Stimulated activated CD4-positive, alpha-beta T cell treated with anti-CD3 and anti-CD28 coated beads, Interleukin-15, amount 100 ng/mL, for 1 hour (primary cell): ENCODE data around the gene ZNF708.
"Not testable (repeated sequence)": the region's sequence is repeated elsewhere in the genome, so short reads cannot be mapped to it uniquely, and the experiment has no call there.

Source experiments
- DNase-seq, 2 donors: peaks; one replicate each; pipeline ENCODE4 v3.0.0-alpha.2; 2020; ENCODE audit warnings: low read depth in 1 of 2, low spot score in 1 of 2

ZNF708 gene

GRCh38 chr19:21328885-21329605, at the start of gene ZNF708:
ZNF708 (minus strand) TSS chr19:21329410; CDS start chr19:21329212, 198 bp downstream.
- peak; percentile 37 to 47 for DNase-seq

- DNase-seq, result no peak
Measured at GRCh38 chr19:21362291-21362690, 33.1 kb upstream of the ZNF708 start.

DNA sequence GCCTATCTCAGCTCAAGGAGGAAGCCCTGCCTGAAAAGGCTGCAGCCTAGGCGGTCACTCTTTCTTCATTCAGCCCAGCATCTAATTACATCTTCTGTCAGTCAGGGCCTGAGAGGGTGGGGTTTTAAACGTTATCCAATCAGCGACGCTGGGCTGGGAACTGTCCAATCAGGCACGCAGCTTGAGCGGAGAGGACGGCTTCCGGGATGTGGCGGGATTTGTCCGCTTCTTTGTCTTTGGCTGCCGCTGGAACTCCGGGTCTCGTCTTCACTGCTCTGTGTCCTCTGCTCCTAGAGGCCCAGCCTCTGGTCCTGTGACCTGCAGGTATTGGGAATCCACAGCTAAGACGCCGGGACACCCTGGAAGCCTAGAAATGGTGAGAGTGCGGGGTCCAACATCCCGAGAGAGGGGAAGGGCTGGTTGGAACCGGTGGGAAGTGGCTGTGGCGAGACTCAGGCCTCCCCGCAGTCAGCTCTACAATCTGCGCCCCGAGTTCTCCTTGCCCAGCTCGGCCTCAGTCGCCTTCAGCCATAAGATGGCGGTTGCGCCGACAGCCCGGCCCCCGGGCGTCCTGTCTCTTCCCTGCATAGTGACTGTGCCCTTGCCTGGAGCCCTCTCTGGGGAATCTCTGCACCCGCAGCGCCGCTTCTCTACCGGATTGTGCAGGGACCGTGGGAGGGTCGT, 29.7 kb upstream of the ZNF708 start, which contains the start of gene ZNF738:
ZNF738 (plus strand) TSS at position 233 of the 684 bp plus-strand sequence; CDS start at position 374, 141 bp downstream.
- peak; percentile 61 to 63 for DNase-seq

- DNase-seq, result no peak
Measured at GRCh38 chr19:21352830-21353229, 23.6 kb upstream of the ZNF708 start.

- not testable (repeated sequence) for DNase-seq
Measured at GRCh38 chr19:21344841-21345240, 15.6 kb upstream of the ZNF708 start.

GRCh38 chr19:21335721-21336120, 6.5 kb upstream of the ZNF708 start:
- DNase-seq, result no peak

- no peak for DNase-seq
Measured at GRCh38 chr19:21328406-21328805, 804 bp downstream of the ZNF708 start.

- no peak for DNase-seq
Measured at GRCh38 chr19:21326169-21326568, 3.0 kb downstream of the ZNF708 start.

- DNase-seq, result no peak
Measured at GRCh38 chr19:21323000-21323399, 6.2 kb downstream of the ZNF708 start.

DNA sequence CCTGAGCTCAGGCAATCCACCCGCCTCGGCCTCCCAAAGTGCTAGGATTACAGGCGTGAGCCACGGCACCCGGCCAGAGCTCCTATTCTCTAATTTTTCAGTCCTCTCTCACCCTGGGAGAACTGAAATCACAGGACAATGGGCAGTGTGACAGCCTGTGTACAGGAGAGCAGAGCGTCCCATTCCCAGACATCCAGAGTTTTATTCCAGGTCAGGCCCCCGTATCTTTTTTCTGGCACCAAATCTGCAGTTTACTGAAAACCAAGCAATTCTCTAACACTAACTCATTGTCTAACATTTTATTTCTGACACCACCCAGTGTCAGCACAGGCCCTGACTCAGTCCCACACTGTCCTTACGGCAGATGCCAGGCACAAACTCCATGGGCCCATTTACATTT, 6.7 kb downstream of the ZNF708 start:
- DNase-seq, result no peak

- DNase-seq, result no peak
Measured at GRCh38 chr19:21321996-21322395, 7.2 kb downstream of the ZNF708 start.

DNA sequence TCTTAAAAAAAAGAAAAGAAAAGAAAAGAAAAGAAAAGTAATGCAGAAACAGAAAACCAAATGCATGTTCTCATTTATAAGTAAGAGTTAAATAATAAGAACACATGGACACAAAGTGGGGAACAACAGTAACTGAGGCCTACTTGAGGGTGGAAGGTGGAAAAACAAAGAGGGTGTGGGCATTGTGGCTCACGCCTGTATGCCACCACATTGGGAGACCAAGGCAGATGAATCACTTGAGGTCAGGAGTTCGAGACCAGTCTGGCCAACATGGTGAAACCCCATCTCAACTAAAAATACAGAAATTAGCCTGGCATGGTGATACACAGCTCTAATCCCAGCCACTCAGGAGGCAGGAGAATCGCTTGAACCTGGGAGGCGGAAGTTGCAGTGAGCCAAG, 8.1 kb downstream of the ZNF708 start:
- DNase-seq, result no peak

- DNase-seq, result no peak
Measured at GRCh38 chr19:21317821-21318220, 11.4 kb downstream of the ZNF708 start.

DNA sequence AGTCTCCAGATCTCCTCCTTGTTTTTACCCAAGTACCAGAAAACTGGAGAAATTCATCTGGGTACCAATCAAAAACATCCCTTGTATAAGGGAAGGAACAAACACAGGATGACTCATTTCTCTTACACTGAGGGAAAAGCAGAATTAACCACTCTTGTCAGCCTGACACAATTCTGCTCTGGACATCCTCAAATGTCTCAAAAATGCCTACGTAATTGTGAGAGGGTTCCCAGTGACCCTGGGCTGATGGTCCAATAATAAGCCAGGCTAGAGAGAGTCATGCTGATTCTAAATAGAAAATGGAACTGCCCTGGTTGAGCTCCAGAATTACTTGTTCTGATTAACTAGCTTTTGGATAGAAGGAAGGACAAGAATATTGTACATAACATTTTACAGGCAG, 14.5 kb downstream of the ZNF708 start:
- no peak for DNase-seq

DNA sequence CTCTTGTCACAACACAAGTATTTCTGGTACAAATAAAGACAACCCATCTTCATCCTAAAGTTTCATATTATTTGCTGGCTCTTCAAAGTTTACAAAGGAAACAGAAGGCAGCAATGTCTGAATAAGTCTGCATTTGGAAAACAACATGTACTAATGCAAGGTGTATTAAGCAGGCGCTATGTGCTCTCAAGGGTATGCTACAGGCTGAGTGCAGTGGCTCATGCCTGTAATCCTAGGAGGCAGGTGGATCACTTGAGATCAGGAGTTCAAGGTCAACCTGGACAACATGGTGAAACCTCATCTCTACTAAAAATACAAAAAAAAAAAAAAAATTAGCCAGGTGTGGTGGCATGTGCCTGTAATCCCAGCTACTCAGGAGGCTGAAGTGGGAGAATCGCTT, 16.4 kb downstream of the ZNF708 start:
- DNase-seq, result not testable (repeated sequence)

DNA sequence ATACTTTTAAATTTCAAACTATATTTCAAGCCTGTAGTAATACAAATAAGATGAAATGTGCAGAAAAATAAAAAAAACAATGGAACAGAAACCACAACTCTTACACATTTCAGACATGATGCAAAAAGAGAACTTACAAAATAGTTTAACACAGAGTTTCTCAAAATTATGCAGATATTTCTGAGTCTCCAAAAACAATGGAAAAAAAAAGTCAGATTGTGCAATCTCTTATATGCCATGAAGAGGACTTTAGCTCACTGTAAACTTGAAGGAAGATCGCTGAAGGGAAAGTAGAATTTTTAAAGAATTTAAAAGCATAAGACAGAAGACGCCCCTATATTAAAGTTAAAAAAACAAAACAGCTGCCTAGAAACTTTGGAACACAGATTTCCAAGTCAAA, 20.4 kb downstream of the ZNF708 start:
- no peak for DNase-seq

DNA sequence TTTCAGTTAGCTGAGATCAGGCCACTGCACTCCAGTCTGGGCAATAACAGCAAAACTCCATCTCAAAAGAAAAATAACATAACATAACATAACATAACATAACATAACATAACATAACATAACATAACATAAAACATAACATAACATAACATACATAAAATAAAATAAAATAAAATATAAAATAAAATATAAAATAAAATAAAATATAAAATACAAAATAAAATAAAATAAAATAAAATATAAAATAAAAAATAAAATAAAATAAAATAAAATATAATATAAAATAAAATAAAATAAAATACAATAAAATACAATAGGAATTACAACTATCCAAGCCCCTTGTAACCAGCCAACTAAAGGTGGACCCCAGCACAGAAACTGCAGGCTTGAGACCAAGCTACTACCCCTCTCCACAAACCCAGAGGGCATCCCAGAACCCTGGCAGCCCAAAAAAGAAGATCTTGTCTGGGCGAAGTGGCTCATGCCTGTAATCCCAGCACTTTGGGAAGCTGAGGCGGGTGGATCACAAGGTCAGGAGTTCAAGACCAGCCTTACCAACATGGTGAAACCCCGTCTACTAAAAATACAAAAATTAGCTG, 22.2 kb downstream of the ZNF708 start:
- DNase-seq, result not testable (repeated sequence)

- DNase-seq, result not testable (repeated sequence)
Measured at GRCh38 chr19:21293768-21294167, 35.4 kb downstream of the ZNF708 start.

- no peak for DNase-seq
Measured at GRCh38 chr19:21269813-21270212, 59.4 kb downstream of the ZNF708 start.

DNA sequence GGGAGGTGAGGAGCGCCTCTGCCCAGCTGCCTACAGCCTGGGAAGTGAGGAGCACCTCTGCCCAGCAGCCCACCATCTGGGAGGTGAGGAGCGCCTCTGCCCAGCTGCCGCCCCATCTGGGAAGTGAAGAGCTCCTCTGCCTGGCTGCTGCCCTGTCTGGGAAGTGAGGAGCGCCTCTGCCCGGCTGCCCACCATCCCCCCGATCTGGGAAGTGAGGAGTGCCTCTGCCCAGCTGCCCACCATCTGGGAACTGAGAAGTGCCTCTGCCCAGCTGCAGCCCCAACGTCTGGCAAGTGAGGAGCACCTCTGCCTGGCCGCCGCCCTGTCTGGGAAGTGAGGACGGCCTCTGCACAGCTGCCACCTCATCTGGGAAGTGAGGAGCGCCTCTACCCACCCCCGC, 64.3 kb downstream of the ZNF708 start:
- DNase-seq, result no peak

GRCh38 chr19:21264416-21264815, 64.8 kb downstream of the ZNF708 start:
- no peak for DNase-seq

- DNase-seq, result not testable (repeated sequence)
Measured at GRCh38 chr19:21260848-21261381, 68.3 kb downstream of the ZNF708 start.
